IPS DF 19.7 (cell line): ENCODE results near the gene CPLX3.

ENCODE experiments used
- DNase-seq: peaks from one replicate; pipeline ENCODE4 v3.0.0-alpha.2; 2013; ENCODE audit warnings: low read depth, low spot score

Gene CPLX3

GRCh38 chr15:74844319-74845207, 18.1 kb downstream of the CPLX3 start:
- no peak for DNase-seq

- no peak for DNase-seq
These were observed 18.8 kb downstream of the CPLX3 start for GRCh38 chr15:74845208-74845568.

GRCh38 chr15:74845581-74845980, 19.2 kb downstream of the CPLX3 start:
- DNase-seq = no peak

DNA sequence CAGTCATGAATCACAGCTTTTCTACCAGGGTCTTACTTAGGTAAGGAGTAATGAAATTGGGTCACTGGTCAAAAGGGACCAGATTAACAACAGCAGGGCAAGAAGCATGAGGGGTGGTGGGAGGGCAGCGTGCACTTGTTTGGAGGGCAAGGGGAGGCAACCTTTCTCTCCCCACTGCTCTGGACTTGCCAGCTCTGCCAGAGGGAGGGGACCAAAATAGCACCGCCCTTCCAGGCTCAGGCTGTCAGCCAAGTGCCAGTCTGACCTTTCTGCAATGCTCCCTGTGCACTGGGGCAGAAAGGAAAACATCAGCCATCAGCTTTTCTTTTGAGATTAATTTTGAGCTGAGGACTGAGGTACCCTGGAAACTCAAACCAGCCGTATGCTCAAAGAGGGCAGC, 21.0 kb downstream of the CPLX3 start:
- no peak for DNase-seq

GRCh38 chr15:74850393-74850792, 24.0 kb downstream of the CPLX3 start:
- DNase-seq = no peak

DNA sequence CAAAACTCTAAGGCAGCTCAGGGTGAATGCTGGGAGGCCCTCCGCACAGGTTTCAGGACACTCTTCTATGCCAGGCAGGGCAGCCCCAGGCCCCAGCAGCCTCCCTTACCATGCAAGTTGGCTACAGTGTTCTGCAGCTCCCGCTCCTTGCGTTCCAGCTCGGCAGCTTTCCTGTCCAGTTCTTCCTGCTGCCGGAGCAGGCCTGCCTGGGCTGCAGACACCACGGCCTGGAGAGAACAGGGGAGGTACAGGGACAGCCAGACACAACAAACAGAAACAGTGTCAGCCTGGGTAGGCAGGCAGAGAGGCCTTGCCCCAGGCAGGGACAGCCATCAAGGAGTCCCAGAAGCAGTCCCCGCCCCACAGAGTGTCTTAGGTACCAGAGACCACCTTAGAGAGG, 25.5 kb downstream of the CPLX3 start:
- no peak for DNase-seq

DNA sequence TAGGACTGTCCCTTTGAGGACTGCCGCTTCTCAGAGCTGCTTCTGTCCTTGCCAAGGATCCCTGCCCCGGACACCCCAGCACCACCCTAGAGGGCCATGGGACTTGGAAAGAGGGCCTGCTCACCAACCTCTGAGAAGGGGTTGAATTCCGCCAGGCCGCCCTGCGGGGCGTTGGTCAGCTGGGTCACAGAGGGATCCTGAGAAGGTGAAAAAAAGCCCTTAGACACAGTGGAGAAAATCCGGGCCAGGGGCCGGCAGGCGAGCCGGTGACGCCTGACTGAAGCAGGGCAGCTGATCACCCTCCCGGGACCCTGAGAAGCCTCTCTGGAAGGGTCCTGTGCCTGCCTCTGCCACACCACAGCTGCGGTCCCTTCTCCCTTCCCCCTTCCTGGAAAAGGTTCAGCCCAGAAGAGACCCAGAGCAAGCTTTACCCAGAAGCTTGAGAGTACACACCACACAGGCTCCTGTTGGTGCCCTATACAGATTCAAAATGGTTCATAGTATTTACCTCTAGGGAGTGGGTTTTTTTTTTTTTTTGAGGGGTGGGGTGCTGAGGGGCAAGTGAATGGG, 28.1 kb downstream of the CPLX3 start:
- no peak for DNase-seq

DNA sequence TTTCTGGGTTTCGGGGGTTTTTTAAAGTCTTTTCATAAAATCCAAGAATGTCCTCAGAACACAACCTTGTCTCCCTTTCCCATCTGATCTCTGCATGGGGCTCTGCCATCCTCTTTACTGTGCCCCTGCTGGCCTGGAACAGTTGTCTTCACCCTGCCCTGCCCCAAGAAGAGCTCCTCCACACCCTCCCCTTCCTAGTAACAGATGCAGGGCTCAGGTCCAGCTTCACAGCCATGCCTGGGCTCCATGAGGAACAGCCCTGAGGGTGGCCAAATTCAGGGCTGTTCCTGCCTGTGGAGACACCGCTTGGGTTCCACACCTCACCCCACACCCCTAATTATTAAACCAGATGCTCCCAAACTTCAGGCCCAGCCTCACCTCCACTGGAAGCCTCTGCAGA, 29.4 kb downstream of the CPLX3 start:
- no peak for DNase-seq

- no peak for DNase-seq
These were observed 30.1 kb downstream of the CPLX3 start for GRCh38 chr15:74856537-74856936.

DNA sequence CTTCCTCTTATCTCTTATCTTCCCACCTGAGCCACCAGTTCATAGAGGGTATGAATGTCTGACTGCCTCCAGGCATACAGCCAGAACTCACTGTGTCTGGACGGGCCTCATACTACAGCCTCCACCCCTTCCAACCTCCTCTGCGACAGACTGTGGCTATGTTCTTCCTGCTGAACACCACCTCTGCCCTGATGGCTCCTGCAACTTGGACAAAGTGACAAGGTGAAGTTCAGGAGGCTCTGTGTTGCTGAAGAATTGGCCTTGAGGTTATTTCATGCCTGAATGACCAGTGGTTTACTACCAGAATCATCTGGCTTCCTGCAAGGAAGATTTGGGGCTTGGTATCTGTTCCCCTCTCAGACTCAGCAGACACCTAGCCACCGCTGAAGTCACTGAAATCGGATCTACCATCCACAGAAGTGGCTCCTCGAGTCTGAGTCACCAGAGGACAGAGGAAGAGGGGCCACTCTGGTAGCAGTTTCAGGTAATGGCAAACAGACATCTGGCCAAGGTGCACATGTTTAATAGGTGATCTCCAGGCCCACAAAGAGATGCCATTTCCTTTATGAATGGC, 30.7 kb downstream of the CPLX3 start:
- no peak for DNase-seq

DNA sequence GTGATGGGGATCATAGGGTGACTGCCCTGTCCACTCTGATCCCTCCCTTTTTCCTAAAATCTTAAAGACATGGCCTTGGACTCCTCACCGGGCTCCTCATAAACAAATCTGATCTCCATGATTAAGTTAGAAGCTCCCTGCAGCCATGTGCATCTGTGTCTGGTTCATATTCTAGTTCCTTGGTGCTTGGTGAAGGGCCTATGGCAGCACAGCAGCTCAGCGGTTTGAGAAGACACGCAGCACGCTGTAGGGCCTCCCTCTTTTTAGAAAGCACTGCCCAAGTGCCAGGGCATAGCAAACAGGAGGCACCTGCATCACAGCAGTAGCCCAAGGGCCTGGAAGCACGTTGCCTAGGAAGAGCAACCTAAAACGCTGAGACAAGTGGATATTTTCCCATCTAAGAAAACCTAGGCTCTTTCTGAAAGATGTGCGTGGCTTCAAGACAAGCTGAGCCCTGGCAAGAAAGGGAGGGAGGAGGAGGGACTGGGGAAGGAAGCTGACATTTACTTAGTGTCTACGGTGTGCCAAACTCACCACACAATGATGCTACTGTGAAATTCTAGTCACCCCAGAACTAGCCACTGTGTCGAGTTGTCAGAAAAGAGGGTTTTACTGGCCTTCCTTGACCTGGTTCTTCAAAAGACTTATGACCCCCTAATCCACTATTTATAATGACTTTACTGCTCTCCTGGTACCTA, 31.4 kb downstream of the CPLX3 start:
- no peak for DNase-seq

DNA sequence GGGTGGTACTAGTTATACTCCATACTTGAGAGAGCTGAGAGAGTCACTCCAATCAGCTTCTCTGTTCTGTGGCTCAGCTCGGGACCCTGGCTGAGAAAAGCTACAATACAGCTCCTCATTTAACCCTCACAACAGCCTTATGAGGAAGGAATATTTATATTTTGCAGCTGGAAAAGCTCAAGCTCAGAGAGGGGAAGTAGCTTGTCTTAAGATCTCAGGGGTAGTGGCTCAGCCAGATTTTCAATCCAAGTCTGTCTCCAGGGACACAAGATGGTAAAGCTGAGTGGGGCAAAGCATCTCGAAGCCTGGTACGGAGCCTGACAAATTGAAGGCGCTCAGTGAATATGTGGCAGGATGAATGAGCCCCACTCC, 31.9 kb downstream of the CPLX3 start:
- DNase-seq = no peak

- no peak for DNase-seq
These were observed 37.0 kb downstream of the CPLX3 start for GRCh38 chr15:74863239-74864056.

GRCh38 chr15:74864296-74864695, 37.9 kb downstream of the CPLX3 start:
- no peak for DNase-seq

DNA sequence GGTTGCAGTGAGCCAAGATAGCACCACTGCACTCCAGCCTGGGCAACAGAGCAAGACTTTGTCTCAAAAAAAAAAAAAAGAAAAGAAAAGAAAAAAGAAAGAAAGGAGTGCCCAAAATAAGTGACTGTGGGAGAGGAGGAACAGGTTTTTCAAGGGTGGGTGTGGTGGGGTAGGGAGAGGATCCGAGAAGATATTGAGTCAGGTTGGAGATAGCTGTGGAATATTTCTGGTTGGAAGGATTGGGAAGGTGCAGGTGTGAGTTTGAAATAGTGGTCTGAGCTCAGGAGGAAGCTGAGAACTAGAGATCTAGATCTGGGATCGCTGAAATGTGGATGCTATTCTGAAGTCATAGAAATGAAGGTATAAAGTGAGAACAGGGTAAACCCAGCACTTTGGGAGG, 38.9 kb downstream of the CPLX3 start:
- no peak for DNase-seq

GRCh38 chr15:74866090-74866489, 39.7 kb downstream of the CPLX3 start:
- DNase-seq = no peak

- DNase-seq = no peak
These were observed 41.1 kb downstream of the CPLX3 start for GRCh38 chr15:74867466-74868038.

- DNase-seq = no peak
These were observed 41.6 kb downstream of the CPLX3 start for GRCh38 chr15:74868059-74868458.

GRCh38 chr15:74869372-74869725, 42.9 kb downstream of the CPLX3 start:
- no peak for DNase-seq

DNA sequence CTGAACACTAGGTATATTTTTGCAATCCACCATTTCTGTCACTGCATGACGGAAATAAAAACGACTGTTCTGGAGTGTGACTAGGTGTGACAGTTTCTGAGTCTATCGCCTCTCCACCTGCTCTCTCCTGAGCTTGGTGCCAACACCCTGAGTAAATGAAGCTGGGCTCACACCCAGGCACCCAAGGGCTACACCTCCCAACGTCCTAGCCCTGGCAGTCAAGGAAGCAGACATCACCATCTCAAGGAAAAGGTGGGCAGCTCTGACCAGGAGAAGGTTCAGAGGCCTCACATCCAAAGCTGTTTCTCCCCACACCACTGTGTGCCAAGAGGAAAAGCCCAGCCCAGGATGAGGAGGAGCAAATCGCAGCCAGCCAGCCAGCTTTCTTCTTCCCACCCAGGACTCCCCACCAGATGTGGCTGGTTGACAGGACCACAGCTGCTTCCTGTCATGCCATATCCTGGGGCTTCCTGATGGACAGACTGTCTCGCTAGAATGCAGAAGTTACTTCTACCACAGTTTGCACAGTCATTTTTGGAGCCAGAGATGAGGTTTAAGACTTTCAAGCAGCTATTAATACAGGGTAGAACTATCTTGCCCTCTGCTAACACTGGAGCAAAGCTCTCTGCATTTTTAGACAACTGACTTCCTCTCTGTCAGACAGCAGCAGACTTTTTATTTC, 43.4 kb downstream of the CPLX3 start:
- no peak for DNase-seq
